ENCODE measurements around the gene ZKSCAN8.
"Not testable (repeated sequence)": the region's sequence is repeated elsewhere in the genome, so short reads cannot be mapped to it uniquely, and the experiment has no call there.

ZKSCAN8 gene

DNA sequence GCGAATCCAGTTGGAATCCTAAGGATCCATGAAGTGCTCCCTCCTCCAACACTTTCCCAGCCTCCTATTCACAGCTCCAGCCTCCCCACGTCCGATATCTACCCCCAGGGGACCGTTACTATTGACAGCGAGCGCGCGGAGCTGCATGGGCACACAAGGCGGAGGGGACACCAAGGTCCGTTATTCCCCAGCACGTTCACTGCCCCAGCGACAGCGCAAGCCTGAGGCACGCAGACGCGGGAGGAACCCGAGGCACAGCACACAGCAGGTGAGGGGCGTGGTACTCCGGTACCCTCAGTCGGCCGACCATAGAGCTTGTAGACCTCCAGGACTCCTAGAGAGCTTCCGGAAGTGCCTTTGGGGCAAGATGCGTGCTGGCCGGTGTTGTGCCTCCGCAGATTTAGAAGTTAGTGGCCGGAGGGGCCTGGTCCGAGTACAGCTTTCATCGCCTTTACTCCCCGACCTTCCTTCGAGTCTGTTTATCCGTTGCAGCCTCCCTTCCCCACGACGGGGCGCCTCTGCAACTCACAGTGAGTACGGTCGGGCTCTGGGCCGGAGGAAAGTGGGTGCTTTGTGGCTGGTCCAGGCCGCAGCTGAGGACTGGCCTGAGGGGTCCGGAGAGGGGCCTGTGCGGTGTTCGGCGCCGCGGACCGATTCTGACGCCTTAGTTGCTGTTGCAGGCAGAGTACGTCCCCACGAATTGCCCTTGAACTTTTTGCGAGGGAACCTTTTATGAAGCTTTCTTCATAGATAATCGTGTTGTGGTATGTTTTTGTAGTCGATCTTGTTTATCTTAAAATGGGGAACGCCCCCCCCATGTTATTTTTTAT, at the start of gene ZKSCAN8:
ZKSCAN8 (plus strand) TSS at position 384 of the 830 bp plus-strand sequence. CDS start 6,525 bp downstream, outside the sequence.
- DNase-seq (ENCODE audit: low spot score), result peak; percentile 86

DNA sequence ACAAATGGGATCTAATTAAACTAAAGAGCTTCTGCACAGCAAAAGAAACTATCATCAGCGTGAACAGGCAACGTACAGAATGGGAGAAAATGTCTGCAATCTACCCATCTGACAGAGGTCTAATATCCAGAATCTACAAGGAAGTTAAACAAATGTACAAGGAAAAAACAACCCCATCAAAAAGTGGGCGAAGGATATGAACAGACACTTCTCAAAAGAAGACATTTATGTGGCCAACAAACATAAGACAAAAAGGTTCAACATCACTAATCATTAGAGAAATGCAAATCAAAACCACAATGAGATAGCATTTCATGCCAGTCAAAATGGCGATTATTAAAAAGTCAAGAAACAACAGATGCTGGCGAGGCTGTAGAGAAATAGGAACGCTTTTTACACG, 39.5 kb upstream of the ZKSCAN8 start:
- DNase-seq (ENCODE audit: low spot score), result not testable (repeated sequence)

DNA sequence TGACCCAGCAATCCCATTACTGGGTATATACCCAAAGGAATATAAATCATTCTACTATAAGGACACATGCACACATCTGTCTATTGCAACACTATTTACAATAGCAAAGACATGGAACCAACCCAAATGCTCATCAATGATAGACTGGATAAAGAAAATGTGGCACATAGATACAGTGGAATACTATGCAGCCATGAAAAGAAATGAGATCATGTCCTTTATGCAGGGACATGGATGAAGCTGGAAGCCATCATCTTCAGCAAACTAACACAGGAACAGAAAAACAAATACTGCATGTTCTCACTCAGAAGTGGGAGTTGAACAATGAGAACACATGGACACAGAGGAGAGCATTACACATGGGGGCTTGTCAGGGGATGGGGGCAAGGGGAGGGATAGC, 39.0 kb upstream of the ZKSCAN8 start:
- DNase-seq (ENCODE audit: low spot score), result not testable (repeated sequence)

DNA sequence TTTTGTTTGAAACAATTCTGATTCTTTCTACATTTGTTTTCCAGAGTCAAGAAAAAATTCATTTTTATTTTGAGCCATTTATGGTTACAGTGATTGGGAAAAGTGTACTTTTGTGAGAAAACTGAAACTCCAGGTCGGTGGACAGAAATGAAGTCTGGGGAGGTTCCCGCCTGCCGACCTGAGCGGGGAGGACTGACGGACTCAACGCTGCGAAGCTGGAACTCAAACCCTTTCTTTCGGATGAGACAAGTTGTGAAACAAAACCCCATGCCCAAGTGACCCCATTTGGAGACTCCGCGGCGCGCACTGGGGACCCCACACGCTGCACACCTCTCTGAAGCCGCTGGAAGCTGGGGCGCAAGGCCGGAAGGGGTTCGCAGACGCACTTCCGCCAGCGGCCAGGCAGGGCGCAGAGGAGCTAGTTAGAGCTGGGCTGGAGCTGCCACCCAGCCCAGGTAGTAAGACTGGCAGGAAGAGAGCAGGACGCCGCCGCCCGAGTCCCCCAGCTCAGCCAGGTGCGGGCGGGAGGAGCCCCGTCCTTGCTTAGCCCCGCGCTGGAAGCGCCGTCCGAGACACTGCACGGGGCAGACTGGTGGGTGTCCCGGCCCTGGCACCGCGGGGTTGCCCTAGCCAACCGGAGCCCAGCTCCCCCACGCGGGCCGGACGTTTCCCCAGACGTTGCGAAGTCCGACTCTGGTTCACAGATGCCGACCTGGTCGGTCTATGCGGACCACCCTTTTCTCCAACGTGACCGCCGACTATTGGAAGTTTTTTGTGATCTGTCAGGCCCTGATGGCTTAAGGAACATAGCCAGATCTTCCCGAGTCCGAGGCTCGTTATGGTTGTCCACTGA, 37.1 kb upstream of the ZKSCAN8 start:
- peak; percentile 81 for DNase-seq (ENCODE audit: low spot score)

DNA sequence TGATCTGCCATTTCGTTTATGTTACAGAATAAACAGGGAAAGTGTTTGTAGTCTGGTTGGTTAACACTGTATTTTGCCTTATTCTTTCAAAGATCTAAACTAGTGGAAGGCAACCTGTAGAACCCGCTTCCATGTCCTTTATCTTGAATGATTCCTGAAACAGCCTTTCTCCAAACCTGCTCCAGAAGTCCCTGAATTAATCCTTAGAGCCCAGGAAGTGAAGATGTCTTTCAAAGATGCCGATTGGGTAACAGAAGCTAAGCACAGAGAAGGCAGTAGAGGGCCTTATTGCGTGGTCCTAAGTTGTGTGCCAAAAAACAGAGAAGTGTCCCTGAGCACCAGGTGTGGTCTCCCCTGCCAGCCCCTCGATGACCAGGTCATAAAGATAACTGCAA, 36.4 kb upstream of the ZKSCAN8 start:
- DNase-seq (ENCODE audit: low spot score), result peak; percentile 19

DNA sequence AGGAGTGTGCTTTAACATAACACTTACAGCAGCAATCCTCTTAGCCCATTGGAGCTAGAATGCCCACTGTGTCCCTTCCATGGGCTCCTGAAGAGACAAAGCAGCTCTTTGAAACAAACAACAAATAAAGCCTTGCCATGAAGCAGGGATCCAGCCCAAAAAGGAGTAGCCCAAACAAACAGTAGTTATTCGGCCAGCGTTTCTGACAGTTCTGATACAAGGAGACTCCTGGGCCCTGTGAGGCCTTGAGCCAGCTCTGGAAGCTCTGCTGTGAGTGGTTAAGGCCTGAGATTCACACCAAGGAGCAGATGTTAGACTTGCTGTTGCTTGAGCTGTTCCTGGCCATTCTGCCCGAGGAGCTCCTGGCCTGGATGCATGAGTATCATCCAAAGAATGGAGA, 34.2 kb upstream of the ZKSCAN8 start:
- DNase-seq (ENCODE audit: low spot score), result no peak

DNA sequence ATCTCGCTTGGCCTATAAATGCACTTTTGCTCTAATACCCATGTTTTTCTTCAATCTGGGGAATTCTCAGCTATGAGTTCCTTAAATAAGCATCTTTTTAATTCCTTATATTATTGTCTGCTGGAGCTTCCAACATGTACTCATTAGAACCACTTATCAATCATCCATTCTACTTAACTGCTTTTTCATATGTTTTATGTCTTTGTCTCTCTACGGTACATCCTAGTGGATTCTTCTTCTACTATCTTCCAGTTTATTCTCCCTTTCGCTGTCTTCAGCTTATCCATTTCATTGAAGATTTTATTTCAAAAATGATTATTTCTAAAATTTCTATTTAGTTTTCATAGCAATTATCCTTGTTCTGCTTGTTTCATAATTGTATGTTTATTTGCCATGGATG, 29.7 kb upstream of the ZKSCAN8 start:
- DNase-seq (ENCODE audit: low spot score), result no peak

DNA sequence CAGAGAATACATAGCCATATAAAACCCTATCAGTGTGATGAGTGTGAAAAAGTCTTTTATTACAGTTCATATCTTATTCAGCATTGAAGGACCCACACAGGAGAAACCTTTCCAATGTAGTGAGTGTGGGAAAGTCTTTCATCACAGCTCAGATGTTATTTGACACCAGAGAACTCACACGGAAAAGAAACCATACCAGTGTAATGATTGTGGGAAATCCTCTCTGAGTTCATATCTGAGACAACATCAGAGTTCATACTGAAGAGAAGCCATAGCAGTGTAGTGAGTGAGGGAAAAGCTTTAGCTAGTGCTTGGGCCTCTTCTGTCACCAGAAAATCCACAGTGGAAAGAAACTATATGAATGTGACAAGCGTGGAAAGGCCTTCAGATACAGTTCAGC, 25.9 kb upstream of the ZKSCAN8 start:
- DNase-seq (ENCODE audit: low spot score), result no peak

DNA sequence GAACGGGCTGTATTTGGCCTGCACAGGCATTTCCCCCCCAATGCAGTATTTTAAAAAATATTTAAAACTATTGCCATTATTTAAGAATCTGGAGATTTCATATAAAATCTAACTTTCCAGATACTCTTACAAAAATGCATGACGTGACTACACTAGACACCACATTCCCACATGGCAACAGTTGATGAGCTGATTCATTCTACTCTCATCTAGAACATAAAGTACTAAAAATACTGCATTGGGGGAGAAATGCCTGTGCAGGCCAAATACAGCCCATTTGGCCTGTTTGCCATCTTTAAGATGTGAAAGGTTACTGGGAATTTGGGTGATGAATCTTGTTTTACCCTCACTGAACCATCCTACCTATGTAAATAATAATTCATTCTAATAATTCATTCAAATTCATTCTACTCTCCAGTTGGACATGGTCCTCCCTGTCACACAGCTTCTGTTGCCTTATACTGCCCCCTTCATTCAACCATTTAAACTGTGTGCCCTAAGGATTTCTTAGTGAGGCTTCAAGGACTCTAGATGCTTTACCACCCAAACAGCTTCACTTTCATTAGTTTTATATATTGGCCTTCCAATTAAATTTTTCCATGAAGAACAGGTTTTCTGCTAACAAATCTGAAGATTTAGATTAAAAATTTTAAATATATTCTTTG, 24.2 kb upstream of the ZKSCAN8 start:
- no peak for DNase-seq (ENCODE audit: low spot score)

DNA sequence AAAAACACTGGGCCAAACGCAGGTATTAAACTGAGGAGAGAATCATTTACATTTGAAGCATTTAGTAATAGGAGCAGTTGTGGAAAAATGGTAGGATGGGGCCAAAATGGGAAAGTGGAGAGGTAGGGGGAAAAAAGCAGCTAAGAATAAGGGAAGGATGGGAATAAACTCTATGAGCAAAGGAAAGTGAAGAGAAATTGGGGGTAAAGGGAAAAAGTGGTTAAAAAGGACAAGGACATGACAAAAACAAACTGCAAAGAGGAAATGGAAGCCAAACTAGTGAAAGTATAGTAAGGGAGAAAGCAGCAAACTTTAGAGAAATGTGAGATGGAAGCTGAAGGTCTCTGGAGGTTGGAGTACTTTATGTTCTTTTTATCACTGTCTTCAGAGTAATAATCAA, 23.5 kb upstream of the ZKSCAN8 start:
- no peak for DNase-seq (ENCODE audit: low spot score)

DNA sequence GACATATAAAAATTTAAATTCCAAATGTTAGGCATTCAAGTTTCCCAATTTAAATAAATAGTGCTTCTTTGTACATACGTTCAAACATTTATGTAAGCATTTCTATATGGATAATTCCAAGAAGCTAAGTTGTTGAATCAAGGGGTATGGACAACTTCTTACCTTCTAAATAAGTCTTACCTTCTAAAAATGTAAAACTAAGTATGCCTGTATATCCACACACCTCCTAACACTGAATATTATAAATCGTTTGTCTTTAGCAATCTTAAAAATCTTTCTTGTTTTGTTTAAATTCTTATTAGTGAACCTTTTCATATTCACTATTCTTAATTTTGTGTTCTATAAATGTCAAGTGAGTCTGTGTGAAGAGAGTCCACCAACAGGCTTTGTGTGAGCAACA, 19.8 kb upstream of the ZKSCAN8 start:
- no peak for DNase-seq (ENCODE audit: low spot score)

DNA sequence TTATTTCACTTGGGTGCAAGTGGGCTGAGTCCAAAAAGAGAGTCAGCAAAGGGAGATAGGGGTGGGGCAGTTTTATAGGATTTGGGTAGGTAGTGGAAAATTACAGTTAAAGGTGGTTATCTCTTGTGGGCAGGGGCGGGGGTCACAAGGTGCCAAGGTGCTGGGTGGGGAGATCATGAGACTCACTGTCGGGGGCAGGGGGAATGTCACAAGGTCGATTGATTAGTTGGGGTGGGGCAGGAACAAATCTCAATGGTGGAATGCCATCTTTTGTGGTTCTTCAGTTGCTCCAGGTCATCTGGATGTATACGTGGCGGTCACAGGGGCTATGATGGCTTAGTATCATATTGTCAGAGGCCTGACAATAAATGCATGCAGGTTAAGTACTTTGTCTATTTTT, 19.4 kb upstream of the ZKSCAN8 start:
- DNase-seq (ENCODE audit: low spot score), result not testable (repeated sequence)

DNA sequence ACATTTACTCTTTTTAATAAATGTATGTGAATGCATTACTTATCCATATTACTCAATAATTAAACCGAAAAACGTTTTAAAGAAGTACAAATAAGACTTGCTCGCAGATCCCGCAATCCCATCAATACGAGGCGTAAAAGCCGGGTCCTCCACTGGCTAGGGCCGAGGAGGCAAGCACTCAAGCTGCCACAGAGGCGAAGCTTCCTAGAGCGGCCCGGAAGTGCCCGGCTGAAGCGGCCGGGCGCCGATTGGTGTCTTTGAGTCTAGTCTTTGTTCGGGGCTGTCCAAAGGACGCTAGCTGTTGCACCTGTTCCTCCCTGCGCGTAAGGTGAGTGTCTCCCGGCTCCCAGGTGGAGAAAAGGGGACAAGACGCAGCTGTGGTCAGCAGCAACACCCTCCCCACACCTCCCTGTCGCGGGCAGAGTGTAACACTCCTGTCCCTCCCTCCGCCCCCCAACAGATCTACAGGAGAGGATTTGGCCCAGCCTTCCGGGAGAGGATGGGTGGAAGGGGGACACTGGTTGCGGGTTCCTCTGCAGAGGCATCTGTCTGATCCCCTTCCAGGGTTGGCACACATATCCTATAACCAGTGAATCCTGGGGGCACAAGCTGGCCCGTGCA, 17.2 kb upstream of the ZKSCAN8 start, which contains the start of gene ZSCAN16:
ZSCAN16 (plus strand) TSS at position 260 of the 621 bp plus-strand sequence. CDS start 835 bp downstream, outside the sequence.
- peak; percentile 72 for DNase-seq (ENCODE audit: low spot score)

DNA sequence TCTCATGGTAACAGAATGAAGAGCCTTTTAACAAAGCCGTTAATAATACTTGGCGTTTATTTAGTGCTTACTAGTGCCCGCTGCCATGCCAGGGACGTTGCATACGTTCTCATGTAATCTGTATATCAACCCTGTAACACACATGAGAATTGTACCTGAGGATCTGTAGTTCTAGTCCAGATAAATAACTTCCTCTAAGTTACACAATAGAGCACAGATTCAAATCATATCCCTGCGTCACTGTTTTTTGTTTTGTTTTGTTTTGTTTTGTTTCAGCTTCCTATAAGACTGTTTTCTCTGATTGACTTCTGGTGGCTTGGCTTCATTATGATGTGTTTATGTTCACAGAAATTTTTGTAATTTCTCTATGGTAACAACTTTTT, 16.7 kb upstream of the ZKSCAN8 start:
- DNase-seq (ENCODE audit: low spot score), result no peak

DNA sequence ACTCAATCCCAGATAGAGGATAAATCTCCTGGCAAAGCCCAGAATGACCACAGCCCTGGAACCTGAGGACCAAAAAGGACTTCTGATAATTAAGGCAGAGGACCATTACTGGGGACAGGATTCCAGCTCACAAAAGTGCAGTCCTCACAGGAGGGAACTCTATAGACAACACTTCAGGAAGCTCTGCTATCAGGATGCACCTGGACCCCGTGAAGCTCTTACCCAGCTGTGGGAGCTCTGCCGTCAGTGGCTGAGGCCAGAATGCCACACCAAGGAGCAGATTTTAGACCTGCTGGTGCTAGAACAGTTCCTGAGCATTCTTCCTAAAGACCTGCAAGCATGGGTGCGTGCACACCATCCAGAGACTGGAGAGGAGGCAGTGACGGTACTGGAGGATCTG, 16.3 kb upstream of the ZKSCAN8 start:
- DNase-seq (ENCODE audit: low spot score), result no peak

DNA sequence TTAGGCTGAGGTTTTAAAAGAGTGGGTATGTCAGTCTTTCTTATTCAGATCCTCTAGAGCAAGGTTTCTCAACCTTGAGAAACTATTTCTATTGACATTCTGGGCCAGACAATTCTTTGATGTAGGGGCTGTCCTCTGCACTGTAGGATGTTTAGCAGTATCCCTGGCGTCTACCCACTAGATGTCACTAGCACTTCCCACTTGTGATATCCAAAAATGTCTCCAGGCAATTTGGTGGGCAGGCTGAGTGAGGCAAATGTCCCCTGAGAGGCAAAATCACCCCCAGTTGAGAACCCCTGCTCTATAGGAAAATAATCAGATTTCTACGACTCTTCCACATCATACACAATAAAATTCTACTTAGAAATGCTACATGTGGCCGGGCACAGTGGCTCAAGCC, 7.7 kb upstream of the ZKSCAN8 start:
- peak; percentile 16 for DNase-seq (ENCODE audit: low spot score)

DNA sequence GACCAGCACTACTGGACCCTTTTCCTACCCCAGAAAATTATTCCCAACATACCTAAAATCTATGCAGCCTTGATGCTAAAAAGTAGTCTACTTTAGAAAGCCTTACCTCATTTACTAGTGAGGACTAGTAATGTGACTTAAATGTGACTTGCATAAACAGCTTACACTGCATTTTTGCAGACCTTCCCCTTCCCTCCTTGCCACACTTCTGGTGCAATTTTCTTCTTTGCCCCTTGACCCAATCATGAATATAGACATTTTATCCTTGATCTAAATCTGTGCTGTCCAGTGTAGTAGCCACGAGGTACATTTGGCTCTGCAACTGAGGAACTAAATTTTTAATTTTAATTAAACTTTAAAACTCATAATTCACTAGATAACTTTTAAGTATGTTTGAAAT, 7.0 kb upstream of the ZKSCAN8 start:
- DNase-seq (ENCODE audit: low spot score), result no peak

DNA sequence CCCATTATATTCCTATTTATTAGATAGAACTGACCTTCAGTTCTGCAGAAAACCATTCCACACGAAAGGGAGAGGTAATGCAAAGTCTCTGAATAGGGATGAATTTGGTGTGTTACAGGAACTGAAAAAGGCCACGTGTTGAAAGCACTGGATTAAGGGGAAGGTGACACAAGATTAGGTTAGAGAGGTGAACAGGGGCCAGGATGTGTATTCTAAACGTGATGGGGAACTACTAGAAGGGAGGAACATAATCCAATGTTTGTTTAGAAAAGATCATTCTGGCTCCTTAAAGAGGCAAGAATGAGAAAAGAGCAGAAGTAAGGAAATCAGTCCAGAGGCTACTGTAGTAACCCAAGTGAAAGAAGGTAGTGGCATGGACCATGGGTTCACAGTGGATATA, 6.3 kb upstream of the ZKSCAN8 start:
- DNase-seq (ENCODE audit: low spot score), result no peak

DNA sequence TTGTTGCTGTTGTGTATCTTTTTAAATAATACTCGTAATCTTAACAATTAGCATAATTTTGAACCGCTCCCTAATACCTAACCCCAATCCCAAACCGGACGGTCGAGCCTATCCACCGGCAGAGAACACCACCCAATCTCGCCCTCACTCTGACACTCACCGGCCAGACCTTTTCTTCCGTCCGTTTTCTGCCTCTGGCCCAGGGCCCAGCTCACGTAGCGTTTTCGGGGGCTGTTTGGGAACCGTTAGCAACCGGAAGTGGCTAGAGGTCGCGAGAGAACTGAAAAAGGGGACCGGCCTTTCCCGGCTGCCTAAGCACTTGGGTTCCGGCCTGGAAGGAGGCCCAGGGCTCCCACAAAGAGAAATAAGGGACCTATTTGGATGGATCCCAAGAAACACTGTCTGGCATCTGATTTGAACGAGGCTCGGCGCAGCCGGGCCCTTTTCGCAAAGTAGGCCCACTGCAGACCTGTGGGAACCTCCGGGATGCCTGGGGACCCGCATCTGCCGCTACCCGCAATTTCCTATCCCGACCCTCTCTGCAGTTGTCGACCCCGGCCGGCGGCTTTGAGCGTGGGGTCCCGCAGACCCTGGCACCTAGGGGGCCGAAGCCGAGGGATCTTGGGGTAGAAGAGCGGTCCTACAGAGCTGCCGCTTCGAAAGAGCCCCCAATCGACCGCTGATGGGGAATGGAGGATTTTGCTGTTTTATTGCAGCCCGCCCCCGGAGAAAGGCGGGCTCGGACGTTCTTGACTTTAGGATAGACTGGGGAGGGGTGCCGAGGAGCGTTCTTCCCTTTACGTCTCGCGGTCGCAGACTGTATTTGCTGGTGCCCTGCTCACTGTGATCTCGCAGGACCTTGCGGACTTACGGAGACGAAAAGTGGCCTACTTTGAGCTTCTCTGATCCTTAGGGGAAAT, 4.8 kb upstream of the ZKSCAN8 start:
- peak; percentile 75 for DNase-seq (ENCODE audit: low spot score)

DNA sequence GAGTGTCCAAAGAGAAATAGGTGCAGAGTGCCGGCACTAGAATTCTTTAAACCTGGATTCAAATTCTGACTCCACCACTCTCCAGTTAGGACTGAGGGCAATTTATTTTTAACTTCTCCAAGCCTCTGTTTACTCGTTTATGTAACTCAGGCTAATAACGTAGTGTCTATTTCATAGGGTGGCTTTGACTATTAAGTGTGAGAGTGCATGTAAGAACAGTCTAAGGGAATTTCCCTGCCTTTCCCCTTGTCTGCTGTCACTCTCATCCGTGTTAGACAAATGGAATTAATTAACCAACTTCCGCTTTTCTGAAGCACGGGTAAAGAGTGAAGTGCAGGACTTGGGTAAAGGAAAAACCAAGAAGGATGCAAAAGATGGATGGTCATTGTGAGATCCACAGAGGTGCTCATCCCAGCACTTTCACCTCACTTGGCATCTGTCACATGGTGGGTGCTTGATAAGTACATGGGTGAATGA, 4.1 kb upstream of the ZKSCAN8 start:
- no peak for DNase-seq (ENCODE audit: low spot score)
